DMS153 (cell line): ENCODE results near the gene PRPF38A.
"Not testable (repeated sequence)": the region's sequence is repeated elsewhere in the genome, so short reads cannot be mapped to it uniquely, and the experiment has no call there.

Experiments used
- DNase-seq: peaks from one replicate; lab custom pipeline; 2025; lab: John Stamatoyannopoulos, UW

The PRPF38A gene, protein sequence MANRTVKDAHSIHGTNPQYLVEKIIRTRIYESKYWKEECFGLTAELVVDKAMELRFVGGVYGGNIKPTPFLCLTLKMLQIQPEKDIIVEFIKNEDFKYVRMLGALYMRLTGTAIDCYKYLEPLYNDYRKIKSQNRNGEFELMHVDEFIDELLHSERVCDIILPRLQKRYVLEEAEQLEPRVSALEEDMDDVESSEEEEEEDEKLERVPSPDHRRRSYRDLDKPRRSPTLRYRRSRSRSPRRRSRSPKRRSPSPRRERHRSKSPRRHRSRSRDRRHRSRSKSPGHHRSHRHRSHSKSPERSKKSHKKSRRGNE

DNA sequence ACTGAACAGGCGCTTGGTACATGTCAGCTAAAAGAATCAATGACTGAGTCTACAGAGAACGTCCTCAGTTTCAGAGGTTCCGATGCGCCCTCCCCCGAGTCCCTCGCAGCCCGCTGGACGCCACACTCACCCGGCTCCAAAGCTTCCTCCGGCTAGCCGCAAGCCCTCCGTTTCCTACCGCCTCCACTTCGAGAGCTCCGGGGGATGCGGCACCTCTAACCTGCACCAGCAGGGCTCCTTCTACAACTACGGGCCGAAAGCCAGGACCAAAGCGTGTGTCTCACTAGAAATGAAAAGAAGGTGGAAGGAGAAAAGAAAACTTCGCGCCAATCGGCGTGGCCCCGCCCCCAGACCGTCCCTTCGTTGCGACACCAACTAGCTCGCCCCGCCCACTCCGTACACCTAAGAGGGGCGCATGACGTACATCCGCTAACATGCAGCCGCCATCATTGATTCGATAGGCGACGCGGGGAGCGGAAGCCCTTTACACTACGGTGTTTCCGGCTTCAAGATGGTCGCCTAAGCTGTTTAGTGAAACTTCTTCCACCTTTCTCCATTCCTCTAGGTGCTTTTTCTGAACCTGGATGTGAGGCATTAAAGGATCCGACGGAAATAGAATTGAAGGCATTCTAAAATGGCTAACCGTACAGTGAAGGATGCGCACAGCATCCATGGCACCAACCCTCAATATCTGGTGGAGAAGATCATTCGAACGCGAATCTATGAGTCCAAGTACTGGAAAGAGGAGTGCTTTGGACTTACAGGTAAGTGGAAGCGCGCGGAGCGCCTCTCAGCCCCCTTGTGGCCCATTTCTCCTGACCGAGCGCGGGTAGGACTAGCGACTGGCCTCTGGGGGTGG, at the start of gene PRPF38A, which contains the start of gene ORC1:
TSS of gene PRPF38A (plus strand) at position 487 of the 859 bp plus-strand sequence. CDS start at position 635, 148 bp downstream.
TSS of gene ORC1 (minus strand) at position 308 of the 859 bp plus-strand sequence. CDS start 2,200 bp downstream, outside the sequence.
- DNase-seq: peak; percentile 96

DNA sequence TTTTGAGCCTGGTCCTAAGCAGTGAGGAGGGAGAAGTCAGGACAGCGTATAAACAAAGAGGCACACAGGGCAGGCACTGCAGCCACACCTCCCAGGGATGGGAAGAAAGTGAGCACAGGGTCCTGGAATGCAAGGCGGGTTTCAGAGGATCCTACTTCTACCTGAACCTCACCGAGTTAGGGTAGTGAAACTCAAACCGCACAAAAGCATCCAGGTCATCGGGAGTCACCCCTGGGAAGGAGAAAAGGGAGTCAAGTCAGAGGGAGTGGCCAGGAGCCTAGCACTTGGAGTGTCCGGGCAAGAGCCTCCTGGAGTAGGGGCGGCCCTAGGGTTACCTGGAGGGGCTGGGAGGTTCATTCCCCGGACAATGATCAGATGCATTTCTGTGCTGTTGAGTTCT, 49.0 kb upstream of the PRPF38A start:
- no peak for DNase-seq

- no peak for DNase-seq
These were observed 48.4 kb upstream of the PRPF38A start for GRCh38 chr1:52355847-52356505.

GRCh38 chr1:52356818-52357355, 47.5 kb upstream of the PRPF38A start:
- no peak for DNase-seq

- no peak for DNase-seq
These were observed 47.0 kb upstream of the PRPF38A start for GRCh38 chr1:52357397-52357796.

- no peak for DNase-seq
These were observed 45.4 kb upstream of the PRPF38A start for GRCh38 chr1:52358851-52359497.

DNA sequence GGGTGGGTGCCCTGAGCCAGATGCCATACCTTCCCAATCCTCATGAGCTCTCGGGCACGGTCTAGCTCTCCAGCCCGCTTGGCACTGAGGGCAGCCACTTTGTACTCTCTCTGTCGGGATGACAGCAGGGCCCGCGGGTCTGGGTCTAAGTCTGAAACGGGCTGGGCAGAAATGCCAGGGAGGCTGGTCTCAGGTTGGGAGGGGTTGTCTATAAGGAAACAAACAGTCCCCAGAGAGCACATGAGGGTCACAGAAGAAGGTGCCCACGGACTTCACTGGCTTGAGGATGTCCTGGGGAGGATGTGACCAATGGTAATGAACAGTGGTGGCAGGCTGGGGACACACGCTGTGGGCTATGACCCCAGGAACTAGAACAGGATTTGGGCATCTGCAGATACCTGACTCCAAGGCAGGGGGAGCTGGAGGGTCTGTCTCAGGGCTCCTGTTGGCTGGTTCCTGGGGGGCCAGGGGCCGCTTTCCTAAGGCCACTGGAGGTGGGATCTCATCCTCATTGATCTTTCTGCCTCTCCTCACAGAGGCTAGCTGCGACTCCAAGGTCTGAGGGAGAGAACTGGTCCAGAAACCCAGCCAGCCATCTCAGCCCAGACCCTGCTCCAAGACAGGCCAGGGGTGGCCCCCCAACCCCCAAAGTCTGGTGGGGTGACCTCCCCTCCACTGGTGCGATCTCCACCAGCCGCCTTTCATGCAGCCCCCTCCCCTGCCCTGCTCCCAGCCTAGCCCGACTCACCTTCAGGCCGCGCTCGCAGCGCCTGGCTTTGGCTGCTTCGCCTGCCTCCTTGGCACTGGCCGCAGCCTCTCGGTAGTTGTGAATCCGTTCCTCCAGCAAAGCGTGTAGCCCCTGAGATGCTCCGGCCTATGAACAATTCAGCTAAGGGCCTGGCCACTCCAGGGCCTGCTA, 44.5 kb upstream of the PRPF38A start:
- no peak for DNase-seq

DNA sequence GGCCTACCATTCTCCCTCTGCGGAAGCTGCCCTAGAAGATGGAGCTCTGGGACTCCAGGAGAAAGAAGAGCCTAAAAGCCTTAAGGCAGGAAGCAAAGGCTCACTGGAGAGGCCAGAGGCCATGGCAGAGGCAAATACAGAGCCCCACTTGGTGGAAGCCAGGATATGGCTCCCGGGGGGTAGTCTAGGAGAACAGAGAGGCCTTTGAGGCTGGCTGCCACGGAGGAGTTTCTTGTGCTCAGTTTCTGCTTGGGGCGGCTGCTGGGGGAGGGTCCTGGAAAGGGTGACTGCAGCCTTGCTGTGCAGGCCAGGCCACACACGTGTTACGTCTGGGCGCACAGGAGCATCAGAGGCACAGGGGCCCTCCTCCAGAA, 43.8 kb upstream of the PRPF38A start:
- no peak for DNase-seq

GRCh38 chr1:52364235-52364839, 40.1 kb upstream of the PRPF38A start:
- DNase-seq: no peak

DNA sequence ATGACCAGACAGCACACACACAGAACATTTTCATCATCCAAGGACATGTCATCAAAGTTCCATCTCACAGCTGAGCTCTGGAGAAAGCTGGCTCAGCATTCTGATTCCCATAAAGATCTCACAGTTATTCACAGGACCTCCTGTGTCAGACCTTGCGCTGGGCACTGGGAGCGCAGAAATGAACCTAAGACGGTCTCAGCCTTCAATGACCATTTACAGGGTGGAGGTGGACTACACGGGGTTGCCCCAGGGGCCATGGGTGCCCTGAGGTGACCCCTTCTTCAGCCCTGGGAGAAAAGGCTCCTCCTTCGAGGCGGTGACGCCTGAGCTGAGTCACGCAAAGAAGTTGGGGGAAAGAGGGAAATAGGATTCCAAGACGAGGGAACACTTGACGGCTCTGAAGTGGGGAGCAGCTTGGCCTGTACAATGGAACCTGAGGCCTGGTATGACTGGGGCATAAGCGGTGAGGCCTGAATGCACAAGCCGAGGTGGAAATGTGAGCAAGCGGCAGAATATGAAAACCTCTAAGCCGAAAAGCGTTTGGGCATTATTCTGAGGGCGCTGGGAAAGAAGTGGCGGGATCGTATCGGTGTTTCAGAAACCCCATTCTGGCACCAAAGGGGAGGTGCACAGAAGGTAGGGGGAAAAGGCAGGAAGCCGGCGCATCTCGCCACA, 39.2 kb upstream of the PRPF38A start:
- DNase-seq: no peak

- DNase-seq: peak; percentile 98
These were observed 38.5 kb upstream of the PRPF38A start, which contains the start of gene CC2D1B for GRCh38 chr1:52365746-52366516. TSS of gene CC2D1B (minus strand) at chr1:52366205. CDS start at chr1:52364620, 1,585 bp downstream.

GRCh38 chr1:52366517-52366827, 37.9 kb upstream of the PRPF38A start:
- no peak for DNase-seq

GRCh38 chr1:52367272-52367671, 37.1 kb upstream of the PRPF38A start:
- DNase-seq: no peak

- peak; percentile 50 for DNase-seq
These were observed 35.8 kb upstream of the PRPF38A start for GRCh38 chr1:52368383-52369172.

- not testable (repeated sequence) for DNase-seq
These were observed 34.6 kb upstream of the PRPF38A start for GRCh38 chr1:52369851-52370250.

DNA sequence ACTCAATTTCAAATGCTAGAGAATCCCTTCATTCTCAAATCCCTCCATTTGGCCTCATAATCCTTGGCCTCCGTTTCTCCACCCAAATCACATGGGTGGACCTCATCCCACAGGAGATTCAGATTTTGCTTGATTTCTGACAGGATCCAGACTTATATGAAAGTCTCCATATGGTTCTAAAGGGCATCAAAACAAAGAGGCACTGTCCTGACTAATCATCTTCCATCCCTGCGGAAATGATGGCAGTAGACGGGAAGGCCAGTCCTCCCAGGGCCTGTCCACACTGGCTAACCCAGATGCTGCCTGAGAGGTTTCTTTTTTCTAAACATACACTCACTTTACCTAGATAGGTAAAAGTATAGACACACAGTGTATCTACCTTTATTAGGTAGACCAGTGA, 19.0 kb upstream of the PRPF38A start:
- no peak for DNase-seq

- no peak for DNase-seq
These were observed 17.9 kb upstream of the PRPF38A start for GRCh38 chr1:52386458-52386857.

DNA sequence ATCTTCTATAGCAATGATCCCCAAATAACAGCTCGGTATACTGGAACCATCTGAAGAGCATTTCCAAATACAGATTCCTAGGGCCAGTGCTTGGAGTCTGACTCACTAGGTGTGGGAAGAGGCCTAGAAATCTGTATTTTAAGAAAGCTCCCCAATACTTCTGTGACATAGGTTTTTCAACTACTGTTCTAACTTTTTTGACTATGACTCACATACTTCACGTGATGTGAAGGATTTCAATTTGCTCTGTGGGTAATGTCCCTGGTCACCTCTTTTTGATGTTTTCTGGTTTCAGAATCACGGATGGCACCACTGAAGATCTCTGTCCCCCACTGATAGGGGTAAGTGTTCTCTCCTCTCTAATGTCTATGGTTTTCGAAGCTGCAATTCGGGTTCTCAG, 11.2 kb upstream of the PRPF38A start:
- DNase-seq: no peak
